Measurements from ENCODE around the gene STX5.
A peak's percentile ranks its signal among the peaks of the same experiment; 100 is the strongest.
"Not testable (repeated sequence)": the region's sequence is repeated elsewhere in the genome, so short reads cannot be mapped to it uniquely, and the experiment has no call there.

Gene STX5

GRCh38 chr11:62830904-62831519 lies 839 bp downstream of the STX5 start:
- peak overlapping the region; percentile 88 for H3K4me3 ChIP-seq (ENCODE audit: low read length)
- no peak for DNase-seq (ENCODE audit: low read depth)
- TF ChIP-seq, protein P1, sequence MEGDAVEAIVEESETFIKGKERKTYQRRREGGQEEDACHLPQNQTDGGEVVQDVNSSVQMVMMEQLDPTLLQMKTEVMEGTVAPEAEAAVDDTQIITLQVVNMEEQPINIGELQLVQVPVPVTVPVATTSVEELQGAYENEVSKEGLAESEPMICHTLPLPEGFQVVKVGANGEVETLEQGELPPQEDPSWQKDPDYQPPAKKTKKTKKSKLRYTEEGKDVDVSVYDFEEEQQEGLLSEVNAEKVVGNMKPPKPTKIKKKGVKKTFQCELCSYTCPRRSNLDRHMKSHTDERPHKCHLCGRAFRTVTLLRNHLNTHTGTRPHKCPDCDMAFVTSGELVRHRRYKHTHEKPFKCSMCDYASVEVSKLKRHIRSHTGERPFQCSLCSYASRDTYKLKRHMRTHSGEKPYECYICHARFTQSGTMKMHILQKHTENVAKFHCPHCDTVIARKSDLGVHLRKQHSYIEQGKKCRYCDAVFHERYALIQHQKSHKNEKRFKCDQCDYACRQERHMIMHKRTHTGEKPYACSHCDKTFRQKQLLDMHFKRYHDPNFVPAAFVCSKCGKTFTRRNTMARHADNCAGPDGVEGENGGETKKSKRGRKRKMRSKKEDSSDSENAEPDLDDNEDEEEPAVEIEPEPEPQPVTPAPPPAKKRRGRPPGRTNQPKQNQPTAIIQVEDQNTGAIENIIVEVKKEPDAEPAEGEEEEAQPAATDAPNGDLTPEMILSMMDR (conservative IDR thresholded peaks at IDR 0.05; ENCODE audit: low read depth, low read length), result no peak

- not testable (repeated sequence) for H3K4me3 ChIP-seq (ENCODE audit: low read length); DNase-seq (ENCODE audit: low read depth)
Measured at GRCh38 chr11:62828130-62828529, 3.7 kb downstream of the STX5 start.

DNA sequence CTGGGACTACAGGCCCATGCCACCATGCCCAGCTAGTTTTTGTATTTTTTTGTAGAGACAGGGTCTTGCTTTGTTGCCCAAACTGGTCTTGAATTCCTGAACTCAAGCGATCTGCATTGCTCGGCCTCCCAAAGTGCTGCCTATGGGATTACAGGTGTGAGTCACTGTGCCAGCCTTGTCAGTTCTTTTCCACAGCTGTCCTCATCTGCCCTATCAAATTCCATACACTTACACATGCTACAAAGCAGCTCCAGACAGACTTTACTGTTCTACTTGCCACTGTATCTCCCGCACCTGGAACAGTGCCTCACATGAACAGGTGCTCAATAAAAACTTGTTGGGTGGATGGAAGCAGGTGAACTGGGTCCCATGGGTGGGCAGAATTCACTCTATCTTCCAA lies 8.2 kb downstream of the STX5 start:
- no peak overlapping the region for H3K4me3 ChIP-seq (ENCODE audit: low read length)
- TF ChIP-seq, protein P1 (conservative IDR thresholded peaks at IDR 0.05; ENCODE audit: low read depth, low read length), result no peak
- no peak for DNase-seq (ENCODE audit: low read depth)

GRCh38 chr11:62817129-62817528 lies 14.7 kb downstream of the STX5 start:
- TF ChIP-seq, protein P1 (conservative IDR thresholded peaks at IDR 0.05; ENCODE audit: low read depth, low read length), result no peak
- no peak for DNase-seq (ENCODE audit: low read depth)
- no peak overlapping the region for H3K4me3 ChIP-seq (ENCODE audit: low read length)

DNA sequence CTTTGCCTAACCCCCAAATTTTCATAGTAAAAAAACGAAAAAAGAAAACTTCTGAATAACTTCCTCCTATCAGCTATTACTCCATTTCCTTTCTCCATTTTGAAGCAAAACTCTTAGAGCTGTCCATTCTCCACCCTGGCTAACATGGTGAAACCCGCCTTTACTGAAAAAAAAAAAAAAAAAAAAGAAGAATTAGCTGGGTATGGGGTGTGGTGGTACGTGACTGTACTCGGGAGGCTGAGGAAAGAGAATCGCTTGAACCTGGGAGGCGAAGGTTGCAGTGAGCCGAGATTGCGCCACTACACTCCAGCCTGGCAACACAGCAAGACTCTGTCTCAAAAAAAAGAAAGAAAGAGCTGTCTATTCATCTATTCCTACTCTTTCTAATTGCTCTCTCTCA lies 15.3 kb downstream of the STX5 start:
- DNase-seq (ENCODE audit: low read depth), result no peak

DNA sequence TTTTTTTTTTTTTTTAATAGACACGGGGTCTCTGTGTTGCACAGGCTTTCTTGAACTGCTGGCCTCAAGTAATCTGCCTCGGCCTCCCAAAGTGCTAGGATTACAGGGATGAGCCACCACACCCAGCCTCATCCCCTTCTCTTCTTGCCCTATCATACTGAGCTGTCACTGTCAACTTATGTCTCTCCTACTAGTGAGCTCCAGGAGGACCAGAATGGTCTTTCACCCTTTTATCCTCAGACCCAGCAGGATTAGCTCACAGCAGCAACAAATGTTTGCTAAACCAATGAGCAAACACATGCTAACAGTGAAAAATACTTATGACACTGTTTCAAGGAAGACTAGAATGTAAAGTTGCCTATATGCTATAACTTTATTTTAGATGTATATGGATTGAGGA lies 20.2 kb downstream of the STX5 start:
- H3K4me3 ChIP-seq (ENCODE audit: low read length), result no peak overlapping the region
- TF ChIP-seq, protein P1 (conservative IDR thresholded peaks at IDR 0.05; ENCODE audit: low read depth, low read length), result no peak
- DNase-seq (ENCODE audit: low read depth), result no peak

More for the DNA sequence above, 15.3 kb downstream of the STX5 start:
- H3K4me3 ChIP-seq (ENCODE audit: low read length), result no peak overlapping the region
- TF ChIP-seq, protein P1 (conservative IDR thresholded peaks at IDR 0.05; ENCODE audit: low read depth, low read length), result no peak

DNA sequence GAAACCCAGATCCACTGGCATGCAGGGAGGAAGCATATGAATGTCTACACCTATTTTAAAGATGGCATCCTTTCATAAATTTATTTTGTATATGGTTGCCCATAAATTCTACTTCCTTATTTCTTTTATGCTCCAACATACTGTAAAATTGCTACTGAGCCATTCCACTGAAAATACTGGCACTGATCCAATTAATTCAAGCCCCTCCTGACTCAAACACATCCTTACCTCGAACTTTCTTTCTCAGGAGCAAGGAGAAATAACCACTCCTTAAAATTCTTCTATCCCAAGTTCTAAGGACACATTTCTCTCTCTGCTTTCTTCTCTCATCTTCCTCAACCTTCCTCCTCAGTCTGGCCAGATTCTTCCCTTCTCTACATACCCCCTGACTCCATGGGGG lies 21.1 kb downstream of the STX5 start:
- TF ChIP-seq, protein P1 (conservative IDR thresholded peaks at IDR 0.05; ENCODE audit: low read depth, low read length), result no peak
- DNase-seq (ENCODE audit: low read depth), result no peak
- no peak overlapping the region for H3K4me3 ChIP-seq (ENCODE audit: low read length)
